HG03095 (cell line): ENCODE results near the gene AKT1S1.
A peak's percentile ranks its signal among the peaks of the same experiment; 100 is the strongest.
"Not testable (repeated sequence)": the region's sequence is repeated elsewhere in the genome, so short reads cannot be mapped to it uniquely, and the experiment has no call there.

Source experiments
- ATAC-seq: cut with Tn5 transposase; IDR thresholded peaks from one replicate; pipeline ENCODE4 v1.9.1; 2021; ENCODE audit warnings: moderate library complexity; ENCODE audit not compliant: unreplicated experiment

The AKT1S1 gene

GRCh38 chr19:49877020-49877878 lies at the start of gene AKT1S1, which contains the start of gene TBC1D17:
Gene AKT1S1, minus strand, starts transcription at chr19:49877355. Its CDS starts 4,060 bp downstream, at chr19:49873295.
Gene TBC1D17, plus strand, starts transcription at chr19:49877702. Its CDS starts 22 bp downstream, at chr19:49877724.
- peak; percentile 61 for ATAC-seq

GRCh38 chr19:49926515-49926914 lies 49.4 kb upstream of the AKT1S1 start:
- ATAC-seq: no peak

GRCh38 chr19:49925486-49925885 lies 48.3 kb upstream of the AKT1S1 start:
- ATAC-seq: no peak

- not testable (repeated sequence) for ATAC-seq
Observed at GRCh38 chr19:49924881-49925210, 47.7 kb upstream of the AKT1S1 start.

- ATAC-seq: no peak
Observed at GRCh38 chr19:49924004-49924880, 47.1 kb upstream of the AKT1S1 start.

- ATAC-seq: no peak
Observed at GRCh38 chr19:49923055-49924003, 46.2 kb upstream of the AKT1S1 start.

- ATAC-seq: no peak
Observed at GRCh38 chr19:49921871-49922795, 45.0 kb upstream of the AKT1S1 start.

- no peak for ATAC-seq
Observed at GRCh38 chr19:49920624-49921363, 43.6 kb upstream of the AKT1S1 start.

GRCh38 chr19:49918089-49918488 lies 40.9 kb upstream of the AKT1S1 start:
- ATAC-seq: no peak

- ATAC-seq: no peak
Observed at GRCh38 chr19:49916839-49917733, 39.9 kb upstream of the AKT1S1 start.

- no peak for ATAC-seq
Observed at GRCh38 chr19:49915271-49915670, 38.1 kb upstream of the AKT1S1 start.

- ATAC-seq: no peak
Observed at GRCh38 chr19:49913720-49914119, 36.6 kb upstream of the AKT1S1 start.

- no peak for ATAC-seq
Observed at GRCh38 chr19:49912965-49913685, 36.0 kb upstream of the AKT1S1 start.

- ATAC-seq: no peak
Observed at GRCh38 chr19:49911381-49912145, 34.4 kb upstream of the AKT1S1 start.

- no peak for ATAC-seq
Observed at GRCh38 chr19:49910179-49910578, 33.0 kb upstream of the AKT1S1 start.
